ENCODE data around the gene TMEM167B.

Gene TMEM167B

DNA sequence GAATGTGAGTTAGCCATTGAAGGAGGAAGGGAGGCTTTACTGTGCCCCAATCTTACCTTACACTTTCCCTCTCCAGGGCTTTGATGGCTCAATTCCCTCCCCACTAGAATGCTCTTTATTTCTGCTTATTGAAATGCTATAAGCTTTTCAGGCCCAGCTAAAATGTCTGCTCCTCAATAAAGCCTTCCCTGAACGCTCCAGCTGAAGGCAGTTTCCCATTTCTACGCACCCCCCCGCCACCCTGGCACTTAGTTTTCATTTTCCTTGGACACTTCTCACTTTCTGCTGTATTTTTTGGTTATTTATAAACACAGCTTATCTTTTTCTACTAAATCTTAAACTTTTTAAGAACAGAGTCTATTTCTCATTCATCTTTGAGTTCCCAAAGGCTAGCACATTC is 7.1 kb upstream of the TMEM167B start:
- DNase-seq: no peak

DNA sequence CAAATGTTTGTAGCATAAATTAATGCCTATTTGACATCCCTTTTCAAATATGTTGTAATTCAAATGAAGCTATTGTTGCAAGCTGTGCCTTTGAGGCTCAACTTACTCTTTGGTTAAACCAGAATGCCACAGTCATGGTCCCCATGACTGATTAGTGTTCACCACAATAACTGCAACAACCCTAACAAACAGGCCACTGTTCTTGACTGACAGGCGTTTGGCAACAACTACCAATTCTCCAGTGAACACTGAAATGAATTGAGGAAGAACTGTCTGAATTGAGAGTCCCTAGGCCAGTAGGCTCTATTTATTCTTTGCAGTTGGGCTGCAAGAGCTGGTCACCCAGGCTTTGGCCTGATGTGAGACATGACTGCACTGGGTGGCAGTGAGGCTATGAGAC is 6.6 kb upstream of the TMEM167B start:
- no peak for DNase-seq

DNA sequence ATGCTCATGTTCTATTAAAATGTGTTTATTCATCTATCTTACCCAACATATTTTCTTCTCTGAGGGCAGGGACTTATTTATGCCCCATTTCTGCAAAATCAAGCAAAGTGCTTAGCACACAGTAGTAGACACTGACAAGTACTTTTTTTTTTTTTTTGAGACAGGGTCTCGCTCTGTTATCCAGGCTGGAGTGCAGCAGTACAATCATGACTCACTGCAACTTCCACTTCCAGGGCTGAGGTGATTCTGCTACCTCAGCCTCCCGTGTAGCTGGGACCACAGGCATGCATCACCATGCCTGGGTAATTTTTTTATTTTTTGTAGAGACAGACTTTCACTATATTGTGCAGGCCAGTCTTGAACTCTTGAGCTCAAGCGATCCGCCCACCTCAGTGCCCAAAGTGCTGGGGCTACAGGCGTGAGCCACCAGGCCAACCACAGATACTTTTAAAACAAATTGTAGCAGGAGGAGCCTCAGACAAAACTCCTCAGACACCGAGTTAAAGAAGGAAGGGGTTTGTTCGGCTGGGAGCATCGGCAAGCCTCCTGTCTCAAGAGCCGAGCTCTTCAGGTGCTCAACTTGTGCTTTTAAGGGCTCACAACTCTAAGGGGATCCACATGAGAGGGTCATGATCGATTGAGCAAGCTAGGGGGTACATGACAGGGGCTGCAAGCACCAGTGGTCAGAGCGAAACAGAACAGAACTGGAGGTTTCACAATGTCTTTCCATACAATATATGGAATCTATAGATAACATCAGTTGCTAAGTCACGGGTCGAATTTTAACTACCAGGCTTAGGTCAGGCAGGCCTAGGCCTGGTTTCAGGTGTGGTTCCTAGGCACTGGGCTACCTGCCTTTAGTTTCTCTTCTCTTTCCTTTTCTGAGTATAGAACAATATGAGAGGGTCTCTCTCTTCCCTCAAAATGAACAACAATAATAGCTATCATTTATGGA is 5.7 kb upstream of the TMEM167B start:
- no peak for DNase-seq

DNA sequence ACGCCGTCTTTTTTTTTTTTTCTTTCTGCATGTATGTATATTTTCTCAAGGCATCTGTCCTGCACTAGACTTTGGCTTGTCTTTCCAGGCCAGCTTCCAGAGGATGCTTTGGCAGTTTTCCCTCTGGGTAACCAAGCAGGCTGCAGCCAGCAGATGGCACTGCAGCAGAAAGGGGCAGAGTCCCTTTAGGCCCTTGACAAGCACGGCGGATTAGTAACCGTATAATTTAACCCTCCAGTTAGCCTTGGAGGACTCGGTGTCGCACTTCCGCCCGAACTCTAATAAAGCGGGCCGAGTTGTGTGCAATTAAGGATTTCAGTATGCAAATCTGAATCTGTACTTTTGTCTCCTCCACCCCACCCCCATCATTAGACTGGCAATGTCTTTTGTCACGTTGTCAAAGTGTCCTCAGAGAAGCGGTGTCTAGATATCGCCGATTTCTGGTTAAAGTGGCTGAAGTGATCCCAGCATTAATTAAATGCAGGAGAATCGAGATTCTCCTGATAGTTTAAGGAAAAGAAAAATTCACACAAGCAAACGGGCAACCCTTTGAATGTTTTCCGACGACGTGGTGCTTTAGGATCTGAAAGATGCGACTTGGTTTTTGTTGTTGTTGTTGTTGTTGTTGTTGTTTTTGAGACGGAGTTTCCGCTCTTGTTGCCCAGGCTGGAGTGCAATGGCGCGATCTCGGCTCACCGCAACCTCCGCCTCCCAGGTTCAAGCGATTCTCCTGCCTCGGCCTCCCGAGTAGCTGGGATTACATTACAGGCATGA is 1.1 kb upstream of the TMEM167B start:
- DNase-seq: peak; percentile 40

DNA sequence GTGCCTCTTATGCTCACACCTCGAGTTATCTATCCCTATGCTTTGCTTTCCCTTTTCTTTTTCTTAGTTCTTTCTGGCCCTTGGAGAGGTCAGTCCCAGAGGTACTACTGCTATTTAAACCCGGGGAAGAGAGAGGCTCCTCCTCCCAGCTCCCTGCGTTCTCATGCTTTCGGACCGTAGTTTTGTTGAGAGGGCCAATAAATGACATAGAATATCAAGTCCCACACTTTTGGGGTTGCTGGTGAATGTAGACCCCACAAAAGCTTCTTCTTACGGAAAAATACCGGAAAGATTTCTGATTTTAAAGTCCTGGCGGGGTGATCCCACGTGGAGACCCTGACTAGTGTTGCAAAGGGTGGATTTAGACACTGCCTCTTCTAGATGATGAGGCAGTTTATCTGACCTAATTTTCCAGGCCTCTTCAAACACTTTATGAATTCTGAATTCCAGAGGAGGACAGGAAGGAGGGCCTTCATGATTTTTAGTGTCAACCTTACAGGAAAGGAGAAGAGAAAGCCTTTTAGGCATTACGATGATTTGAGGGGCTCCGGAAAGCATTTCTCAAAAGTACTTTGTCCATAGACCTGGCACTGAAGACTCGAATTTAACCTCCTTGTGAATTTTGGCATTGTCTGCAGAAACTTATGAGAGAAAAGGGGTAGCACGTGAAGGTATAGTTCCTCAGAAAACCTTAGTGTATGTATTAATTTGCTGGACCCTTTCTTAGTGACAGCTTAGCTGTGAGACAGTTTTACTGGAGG is 694 bp downstream of the TMEM167B start:
- DNase-seq: no peak

DNA sequence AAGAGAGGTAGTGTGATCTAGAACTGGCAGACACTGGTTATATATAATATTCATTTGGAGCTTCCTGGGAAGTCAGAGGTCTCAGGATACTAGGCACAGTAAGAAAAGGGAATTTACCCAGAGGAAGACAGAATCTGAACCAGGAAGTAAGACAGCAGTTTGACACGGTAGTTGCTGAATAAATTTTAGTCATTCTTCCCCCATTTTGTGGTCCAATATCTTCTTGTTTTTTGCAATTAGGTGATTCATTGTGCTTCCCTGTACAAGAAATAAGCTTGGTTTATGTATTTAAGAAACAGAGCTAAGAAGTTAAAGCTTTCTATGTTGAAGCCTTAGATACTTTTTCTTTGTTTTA is 1.3 kb downstream of the TMEM167B start:
- no peak for DNase-seq

DNA sequence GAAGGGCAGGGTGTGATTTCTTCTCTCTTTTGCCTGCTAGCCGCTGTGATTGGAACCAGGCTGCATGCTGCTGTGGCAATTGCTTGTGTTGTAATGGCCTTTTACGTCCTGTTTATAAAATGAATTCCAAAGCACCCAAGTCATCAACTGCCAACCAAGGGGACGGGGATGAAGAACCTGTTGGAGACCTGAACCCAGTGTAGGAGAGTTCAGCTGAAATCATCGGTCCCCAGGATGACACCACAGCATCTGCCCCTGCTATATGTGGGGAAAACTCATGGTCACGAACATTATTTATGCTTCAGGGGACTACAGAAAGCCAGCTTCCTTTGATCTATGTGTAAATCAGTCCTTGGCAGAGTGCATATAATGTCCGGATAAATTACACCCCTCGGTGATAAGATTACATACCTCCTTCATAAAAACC is 3.8 kb downstream of the TMEM167B start:
- no peak for DNase-seq

DNA sequence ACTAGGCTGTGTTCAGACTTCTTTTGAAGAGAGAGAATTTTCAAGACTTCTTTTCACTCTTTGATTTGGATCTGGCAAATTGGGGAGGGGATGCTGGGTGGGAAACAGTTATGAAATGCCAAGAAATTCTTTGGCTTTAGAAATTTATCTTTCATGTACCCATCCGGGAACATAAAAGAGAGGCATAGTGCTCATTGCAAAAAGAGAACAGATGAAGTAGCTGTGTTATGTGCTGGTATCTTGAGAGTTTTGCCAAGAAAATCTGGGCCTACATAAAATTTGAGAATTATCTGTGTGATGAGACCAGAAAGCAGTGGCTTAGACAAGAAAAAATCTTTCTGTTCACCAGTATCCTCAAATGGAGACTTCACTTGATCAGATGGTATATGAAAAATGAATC is 4.3 kb downstream of the TMEM167B start:
- DNase-seq: no peak

DNA sequence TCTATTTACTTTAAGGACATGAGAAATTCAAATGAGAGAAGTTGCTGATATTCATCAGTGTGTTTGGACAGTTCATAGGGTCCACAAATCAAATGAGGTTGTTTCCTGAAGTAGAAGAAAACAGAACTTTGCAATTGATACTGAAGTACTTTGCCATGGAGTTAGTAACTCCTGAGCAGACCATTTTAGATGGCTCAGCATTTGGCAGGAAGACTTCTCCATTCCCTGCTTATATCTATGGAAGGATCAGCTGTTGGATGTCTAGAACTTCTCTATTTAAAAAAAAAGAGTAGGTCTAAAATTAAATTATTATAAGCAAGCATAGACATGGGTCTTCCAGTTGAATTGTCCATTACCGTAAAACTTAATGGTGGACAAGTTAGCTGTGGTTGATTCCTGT is 5.1 kb downstream of the TMEM167B start:
- no peak for DNase-seq

DNA sequence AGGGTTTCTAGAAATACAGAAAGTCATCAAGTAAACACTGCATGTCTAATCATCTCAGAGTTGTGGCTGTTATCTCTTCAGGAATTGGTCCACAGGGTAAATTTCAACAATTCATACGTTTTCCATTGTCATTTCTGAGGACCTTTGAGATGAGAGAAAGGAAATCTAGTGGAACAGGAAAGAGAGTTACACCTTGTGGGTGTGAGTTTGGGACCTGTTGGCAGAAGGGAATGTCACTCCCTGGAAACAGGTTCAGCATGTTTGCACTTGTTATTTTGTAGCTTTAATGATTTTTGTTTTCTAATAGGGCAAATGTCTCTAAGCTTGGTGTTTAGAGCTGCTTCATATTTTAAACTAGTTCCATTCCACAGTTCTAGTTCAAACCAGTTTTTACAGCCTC is 5.6 kb downstream of the TMEM167B start:
- no peak for DNase-seq

DNA sequence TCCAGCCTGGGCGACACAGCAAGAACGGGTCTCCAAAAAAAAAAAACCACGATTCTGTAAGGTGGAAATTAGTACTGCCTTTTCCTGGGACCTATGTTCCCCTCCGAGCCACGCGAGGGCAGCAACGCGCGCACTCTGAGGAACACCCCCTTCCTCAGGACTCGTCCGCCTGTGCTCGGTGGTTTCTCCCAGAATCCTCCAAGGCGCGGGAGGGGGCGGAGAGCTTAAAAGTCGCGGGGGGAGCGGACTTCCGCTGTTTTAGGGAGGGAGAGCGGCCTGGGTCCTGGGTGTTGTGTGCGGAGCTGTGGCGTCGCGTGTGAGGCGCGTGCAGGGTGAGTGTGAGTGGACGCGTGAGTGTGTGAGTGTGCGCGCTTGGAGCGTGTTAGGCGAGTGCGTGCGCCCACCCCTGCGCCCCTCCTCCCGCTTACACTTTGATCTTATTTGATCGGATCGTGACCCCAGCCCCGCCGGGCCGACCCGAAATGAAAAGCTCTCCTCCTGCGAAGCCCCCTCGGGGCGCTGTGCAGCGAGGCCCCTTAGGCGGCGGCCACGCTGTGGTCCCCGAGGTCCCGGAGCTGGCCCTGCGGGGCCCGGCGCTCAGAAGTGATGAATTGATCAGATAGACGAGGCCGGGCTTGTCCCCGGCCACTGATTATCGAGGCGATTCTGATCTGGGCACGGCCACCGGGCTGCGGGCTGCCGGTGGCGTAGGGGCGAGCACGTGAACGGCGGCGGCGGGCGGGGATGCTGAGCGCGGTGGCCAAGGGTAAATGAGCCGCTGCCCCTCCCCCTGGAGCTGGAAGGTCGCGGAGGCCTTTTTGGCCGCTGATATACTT is 9.6 kb downstream of the TMEM167B start:
- peak; percentile 97 for DNase-seq

DNA sequence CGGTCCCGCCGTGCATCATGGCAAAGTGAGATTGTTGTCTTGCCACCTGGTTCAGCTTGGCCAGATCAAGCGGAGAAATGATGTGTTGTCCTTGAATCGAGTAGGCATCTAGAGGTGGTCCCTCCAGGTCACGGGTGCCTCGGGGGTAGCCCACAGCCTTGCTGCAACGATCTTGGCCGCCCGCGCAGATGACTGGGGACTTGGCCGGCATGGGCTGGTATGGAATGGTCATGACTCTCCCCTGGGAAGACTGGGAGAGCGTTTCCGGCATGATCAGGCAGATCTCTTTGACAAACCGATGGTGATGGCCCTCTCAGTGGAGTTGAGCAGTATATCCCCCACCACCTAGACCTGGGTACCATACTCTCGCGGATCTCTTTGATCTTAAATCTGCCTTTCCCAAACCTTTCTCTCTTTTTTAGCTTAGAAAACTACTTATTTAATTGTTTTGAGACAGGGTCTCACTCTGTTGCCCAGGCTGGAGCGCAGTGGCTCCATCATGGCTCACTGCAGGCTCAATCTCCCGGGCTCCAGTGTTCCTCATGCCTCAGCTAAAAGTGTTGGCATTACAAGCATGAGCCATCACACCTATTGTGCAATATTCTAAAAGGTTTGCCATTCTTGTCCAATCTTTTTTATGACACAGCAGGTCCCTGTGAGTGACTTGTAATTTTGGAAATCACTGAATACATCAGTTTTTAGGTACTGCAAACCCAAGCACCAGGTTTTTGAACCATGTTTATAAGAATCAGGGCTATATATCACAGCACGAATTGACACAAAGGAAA is 14.0 kb downstream of the TMEM167B start:
- no peak for DNase-seq

DNA sequence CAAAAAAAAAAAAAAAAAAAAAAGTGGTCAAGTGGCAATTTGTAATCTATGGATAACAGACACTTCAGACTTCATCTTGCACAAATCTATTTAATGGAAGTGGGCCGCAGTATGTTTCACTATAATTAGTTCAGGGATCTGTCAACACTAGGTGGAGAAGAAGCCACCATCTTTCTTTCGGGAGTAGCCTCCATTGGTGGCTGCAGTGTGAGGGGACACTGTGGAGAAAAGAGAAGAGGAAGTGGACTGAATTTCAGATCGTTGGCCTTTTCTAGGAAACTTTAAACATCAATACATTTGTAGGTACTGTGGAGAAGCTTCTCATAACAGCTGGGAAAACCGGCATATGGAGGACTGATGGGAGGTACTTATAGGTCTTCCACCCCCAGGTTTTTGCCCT is 15.3 kb downstream of the TMEM167B start:
- DNase-seq: no peak

DNA sequence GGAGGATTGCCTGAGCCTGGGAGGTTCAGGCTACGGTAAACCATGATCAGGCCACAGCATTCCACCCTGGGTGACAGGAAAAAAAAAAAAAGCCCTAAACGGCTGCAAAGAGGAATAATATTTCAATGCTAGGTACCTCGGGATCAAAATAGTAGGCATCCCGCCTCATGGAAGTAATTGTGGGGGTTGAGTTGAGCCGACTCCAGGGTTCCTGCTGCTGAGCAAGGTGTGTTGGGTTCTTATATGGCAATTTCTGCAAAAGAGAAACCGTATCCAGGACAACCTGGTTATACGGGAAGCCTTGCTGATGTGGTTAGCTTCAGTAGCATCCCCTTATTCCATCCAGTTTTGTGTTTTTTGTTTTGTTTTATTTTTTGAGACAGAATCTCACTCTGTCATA is 17.2 kb downstream of the TMEM167B start:
- DNase-seq: no peak

DNA sequence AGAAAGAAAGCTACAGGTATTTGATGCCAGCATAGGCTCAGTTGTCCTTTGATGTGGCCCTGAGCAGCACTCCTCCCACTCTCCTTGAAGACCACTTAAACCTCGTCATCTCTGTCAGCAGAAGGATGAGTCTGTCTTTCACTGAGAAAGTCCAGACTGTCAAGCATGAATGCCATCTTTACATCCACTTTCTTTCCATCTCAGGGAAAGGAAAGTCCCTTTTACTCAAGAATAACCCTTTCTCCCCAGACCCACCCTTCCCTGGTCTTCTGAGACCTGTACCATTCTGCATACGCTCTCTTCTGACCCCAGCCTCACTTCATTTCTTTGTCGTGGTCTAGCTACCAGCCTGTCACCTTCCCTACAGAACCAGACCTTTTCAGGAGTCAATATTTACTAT is 19.3 kb downstream of the TMEM167B start:
- no peak for DNase-seq

DNA sequence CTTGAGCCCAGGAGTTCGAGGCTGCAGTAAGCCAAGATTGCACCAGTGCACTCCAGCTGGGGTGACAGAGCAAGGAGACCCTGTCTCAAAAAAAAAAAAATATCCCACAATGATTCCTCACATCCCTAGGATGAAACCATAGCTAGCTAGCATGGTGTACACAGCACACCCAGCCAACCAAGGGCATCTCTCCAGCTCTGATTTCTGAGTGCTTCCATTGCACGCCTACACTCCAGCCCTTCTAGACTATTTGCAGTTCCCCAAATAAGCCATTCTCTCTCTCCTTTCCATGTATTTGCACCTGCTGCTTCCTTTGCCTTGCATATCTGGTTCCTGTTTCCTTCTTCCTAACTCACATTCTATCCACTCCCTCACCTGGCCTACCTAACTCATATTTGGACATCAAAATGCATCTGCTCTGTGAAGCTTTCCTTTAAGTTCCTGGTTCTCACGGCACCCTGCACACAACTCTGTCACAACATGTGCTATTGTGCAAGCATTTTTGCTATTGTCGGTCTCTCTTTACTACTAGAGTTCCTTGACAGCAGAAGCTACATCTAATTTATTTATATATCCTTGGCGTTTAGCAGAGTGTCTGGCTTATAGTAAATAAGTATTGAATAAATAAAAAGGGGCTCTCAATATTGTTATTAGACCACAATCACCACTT is 21.0 kb downstream of the TMEM167B start:
- no peak for DNase-seq

DNA sequence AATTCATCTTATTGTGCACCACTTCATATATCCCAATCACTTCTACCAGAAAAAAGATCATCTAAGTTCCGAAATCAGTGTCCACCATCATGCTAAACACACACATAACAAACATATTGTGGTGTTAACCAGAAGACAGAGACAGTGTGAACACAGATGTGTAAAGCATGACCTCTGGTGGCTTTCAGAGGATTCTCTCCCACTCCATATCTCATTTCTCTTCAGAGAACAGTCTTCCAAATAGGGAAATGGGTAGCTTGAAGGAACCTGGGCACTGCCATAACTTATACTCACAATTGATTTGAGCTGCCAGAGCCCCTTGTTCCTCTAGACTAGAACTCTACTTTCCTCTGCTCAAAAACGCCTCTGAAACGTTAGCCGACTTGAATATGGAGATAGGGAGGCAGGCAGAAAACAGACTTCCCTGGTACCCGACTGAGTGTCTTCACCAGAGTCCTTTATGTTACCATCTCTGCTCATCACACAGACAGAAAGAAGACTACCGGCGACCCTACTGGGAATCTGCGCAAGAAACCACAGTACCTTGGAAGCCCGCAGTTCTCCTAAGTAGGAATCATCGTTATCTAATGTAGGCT is 21.6 kb downstream of the TMEM167B start:
- DNase-seq: no peak

DNA sequence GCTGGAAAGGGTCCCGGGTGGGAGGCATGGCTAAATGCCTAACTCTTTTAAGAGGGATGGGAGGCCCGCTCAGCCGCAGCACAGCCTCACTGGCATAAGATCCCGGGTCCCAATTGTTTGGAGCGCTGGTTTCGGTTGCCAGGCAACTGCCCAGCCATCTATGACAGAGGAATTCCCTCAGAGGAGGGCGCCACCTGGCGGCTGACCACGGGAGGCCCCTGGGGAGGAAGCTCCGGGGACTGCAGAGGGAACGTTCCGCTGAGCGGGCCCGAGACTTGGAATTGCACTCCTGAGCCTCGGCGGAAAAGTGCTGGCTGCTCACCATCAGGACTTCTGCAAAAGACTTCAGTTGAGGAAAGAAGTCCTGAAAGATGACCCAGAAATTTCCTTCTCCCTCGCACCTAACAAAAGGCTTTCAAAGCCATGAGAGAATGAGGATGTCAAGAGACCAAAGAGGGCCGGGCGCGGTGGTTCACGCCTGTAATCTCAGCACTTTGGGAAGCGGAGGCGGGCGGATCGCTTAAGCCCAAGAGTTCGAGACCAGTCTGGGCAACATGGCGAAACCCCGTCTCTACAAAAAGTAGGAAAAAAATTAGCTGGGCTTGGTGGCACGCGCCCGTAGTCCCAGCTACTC is 22.2 kb downstream of the TMEM167B start:
- peak; percentile 91 for DNase-seq

DNA sequence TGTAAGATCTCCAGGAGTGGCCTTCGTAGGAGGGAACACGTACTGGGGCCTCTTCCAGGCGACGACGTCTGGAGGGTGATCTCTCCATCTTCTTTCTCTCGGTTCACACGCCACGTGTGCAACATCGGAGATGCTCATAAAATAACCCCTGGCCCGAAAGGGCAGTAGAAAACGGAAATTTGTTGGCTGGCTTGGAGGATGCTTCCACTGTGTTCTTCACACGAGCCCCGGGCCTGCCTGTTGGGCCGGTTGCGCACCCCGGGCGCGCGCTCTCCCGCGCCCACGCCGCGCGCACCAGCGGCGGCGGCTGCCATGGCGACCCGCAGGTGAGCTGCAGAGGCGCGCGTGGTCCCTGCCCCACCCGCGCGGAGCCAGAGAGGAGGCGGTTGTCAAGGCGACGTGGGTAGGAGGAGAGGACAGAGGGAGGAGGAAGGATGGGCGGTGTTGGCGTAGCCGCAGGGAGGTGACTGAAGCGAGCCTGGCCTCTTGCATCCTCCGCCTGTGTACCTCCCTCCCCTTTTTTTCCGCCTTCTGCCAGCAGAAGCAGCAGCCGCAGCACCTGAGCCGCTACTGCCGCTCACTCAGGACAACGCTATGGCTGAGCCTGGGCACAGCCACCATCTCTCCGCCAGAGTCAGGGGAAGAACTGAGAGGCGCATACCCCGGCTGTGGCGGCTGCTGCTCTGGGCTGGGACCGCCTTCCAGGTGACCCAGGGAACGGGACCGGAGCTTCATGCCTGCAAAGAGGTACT is 23.2 kb downstream of the TMEM167B start, which contains the start of gene ELAPOR1:
ELAPOR1 (plus strand) TSS at position 526 of the 752 bp plus-strand sequence; CDS start at position 595, 69 bp downstream.
- peak; percentile 94 for DNase-seq
